ENCODE data around the gene TMEM63B.

- no peak for TF ChIP-seq RAD21 (IDR thresholded peaks at IDR 0.05; ENCODE audit: low read depth)
- TF ChIP-seq REST (IDR thresholded peaks at IDR 0.05; ENCODE audit: low read depth) = no peak
- no peak for TF ChIP-seq EP300 (IDR thresholded peaks at IDR 0.05; ENCODE audit: borderline replicate concordance)
- no peak for TF ChIP-seq CREB1 (IDR thresholded peaks at IDR 0.05; ENCODE audit: low read depth)
- TF ChIP-seq TAF1 (IDR thresholded peaks at IDR 0.05; ENCODE audit: low read depth) = no peak
- no peak for TF ChIP-seq CEBPB (IDR thresholded peaks at IDR 0.05)
- TF ChIP-seq USF1 (IDR thresholded peaks at IDR 0.05) = no peak
- TF ChIP-seq TCF12 (IDR thresholded peaks at IDR 0.05; ENCODE audit: low read depth) = no peak
- TF ChIP-seq TEAD4 (IDR thresholded peaks at IDR 0.05) = no peak
These were observed 25.5 kb upstream of the TMEM63B start for GRCh38 chr6:44101832-44102231.
